ENCODE data around the gene SLCO2B1. TPM values are rescaled to one million over a fixed set of nuclear protein-coding genes. Genes with fewer than 3 reads are reported as not detected.

Gene SLCO2B1
- total RNA-seq, 4 donors from 2014 or later, result 6.1 to 9.7 (median 7.1) TPM

DNA sequence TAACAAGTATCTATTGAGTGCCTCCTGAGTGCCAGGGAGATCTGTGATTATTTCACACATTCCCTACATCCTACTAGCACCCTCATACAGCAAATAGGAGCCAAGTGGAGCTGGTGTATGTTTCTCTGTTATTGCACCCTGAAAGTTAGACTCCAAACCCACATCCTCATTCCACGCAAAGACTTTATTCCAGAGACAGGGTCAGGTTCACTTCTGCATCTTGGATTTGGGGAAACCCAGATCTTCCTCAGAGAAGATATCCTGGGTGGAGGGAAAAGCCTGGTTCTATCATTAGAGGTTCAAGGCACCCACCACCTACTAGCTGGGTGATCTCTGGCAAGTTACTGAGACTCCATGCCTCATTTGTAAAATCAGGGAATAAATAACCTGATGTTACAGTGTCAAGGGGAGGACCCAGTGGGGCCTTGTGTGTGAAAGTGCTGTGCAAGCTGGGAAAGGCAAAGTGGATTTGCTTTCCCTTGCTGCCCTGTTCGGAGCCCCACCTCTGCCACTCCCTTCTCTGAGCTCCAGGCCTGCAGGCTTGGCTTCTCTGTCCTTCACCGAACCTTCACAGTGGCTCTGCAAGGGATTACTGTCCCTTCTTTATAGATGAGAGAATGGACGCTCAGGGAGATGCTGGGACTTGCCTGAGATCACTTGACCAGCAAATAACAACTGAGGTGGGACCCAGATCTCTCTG is 991 bp upstream of the SLCO2B1 start:
- no peak for TF ChIP-seq POLR2AphosphoS5 (IDR thresholded peaks at IDR 0.05)
- no peak for TF ChIP-seq EP300 (IDR thresholded peaks at IDR 0.05)
- no peak for TF ChIP-seq POLR2A (IDR thresholded peaks at IDR 0.05)
- Histone ChIP-seq H3K9me3 (no peaks in the 10 kb centered on the region), H3K27me3 (no peaks in the 10 kb centered on the region), H3K4me3 (no peak overlapping the region), H3K27ac (no peak overlapping the region), H3K4me1 (peaks cover 40% of the 10 kb centered on the region), H3K36me3 (no peaks in the 10 kb centered on the region)
- no peak for DNase-seq (ENCODE audit: low spot score in 2 of 2)
- whole genome bisulfite sequencing, result 57% methylated on average over 4 of the region's 4 CpGs

DNA sequence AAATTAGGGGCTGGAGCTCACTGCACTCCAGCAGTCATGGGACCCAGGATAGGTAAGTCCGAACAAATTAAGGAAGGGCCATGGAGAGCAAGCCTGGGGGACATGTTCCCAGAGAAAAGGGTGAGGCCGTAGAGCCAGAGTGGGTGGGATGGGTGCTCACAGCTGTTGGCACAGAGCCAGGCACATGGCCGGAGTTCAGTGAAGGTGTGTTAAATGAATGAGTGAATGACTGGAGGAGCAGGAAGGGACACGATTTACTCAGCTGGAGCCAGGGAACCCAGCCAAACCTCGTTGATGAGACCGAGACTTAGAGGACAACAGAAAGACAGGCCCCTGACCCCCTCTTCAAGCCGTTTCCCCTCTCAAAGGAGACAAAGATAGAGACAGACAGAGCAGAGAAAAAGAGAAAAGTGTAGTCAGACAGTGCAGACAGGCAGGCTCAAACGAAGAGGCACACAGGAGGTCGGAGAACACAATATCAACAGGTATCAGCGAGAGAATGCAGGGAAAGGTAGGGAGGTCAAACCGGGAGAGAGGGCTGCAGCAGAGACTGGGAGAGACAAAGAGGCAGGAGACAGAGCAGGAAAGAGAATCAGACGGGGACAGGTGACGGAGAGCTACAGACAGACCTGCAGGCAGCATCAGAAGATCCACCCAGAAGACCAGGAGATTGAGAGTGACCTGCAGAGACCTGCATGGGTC is 590 bp downstream of the SLCO2B1 start:
- H3K27ac ChIP-seq, result no peak overlapping the region
- peak overlapping the region; percentile 26 for H3K4me3 ChIP-seq
- H3K27me3 ChIP-seq, result no peaks in the 10 kb centered on the region
- no peaks in the 10 kb centered on the region for H3K9me3 ChIP-seq
- 31% methylated on average over 13 of the region's 13 CpGs for WGBS
- peak in 1 of 2 donors; percentile 56 for DNase-seq (ENCODE audit: low spot score in 2 of 2)
- TF ChIP-seq, protein P1, sequence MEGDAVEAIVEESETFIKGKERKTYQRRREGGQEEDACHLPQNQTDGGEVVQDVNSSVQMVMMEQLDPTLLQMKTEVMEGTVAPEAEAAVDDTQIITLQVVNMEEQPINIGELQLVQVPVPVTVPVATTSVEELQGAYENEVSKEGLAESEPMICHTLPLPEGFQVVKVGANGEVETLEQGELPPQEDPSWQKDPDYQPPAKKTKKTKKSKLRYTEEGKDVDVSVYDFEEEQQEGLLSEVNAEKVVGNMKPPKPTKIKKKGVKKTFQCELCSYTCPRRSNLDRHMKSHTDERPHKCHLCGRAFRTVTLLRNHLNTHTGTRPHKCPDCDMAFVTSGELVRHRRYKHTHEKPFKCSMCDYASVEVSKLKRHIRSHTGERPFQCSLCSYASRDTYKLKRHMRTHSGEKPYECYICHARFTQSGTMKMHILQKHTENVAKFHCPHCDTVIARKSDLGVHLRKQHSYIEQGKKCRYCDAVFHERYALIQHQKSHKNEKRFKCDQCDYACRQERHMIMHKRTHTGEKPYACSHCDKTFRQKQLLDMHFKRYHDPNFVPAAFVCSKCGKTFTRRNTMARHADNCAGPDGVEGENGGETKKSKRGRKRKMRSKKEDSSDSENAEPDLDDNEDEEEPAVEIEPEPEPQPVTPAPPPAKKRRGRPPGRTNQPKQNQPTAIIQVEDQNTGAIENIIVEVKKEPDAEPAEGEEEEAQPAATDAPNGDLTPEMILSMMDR (IDR thresholded peaks at IDR 0.05), result no peak
- TF ChIP-seq POLR2AphosphoS5 (IDR thresholded peaks at IDR 0.05) (no peak), POLR2A (IDR thresholded peaks at IDR 0.05) (no peak), EP300 (IDR thresholded peaks at IDR 0.05) (no peak)
- H3K36me3 ChIP-seq, result no peaks in the 10 kb centered on the region
- peaks cover 43% of the 10 kb centered on the region for H3K4me1 ChIP-seq

DNA sequence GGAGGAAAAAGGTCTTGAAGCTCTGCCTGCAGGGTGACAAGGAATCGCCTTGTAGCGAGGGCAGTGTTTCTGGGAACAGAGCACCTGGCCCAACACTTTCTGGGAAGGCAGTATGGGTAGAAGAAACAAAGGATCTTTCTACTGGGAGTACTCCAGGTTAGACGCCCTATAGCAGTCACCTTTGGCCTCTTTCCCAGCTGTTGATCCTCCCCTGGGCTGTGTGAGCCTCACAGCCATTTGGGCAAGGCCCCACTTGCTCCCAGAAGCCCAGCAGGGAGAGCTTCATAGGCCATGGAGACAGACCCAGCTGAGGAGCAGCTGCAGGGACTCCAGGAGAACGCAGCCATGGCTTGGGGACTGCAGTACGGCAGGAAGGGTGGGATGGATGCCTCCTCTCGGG is 1.2 kb downstream of the SLCO2B1 start:
- peaks cover 38% of the 10 kb centered on the region for H3K4me1 ChIP-seq
- peak in 1 of 2 donors; percentile 46 for DNase-seq (ENCODE audit: low spot score in 2 of 2)
- H3K27ac ChIP-seq, result no peak overlapping the region
- H3K4me3 ChIP-seq, result peak overlapping the region; percentile 26
- H3K27me3 ChIP-seq, result no peaks in the 10 kb centered on the region
- WGBS, result 33% methylated on average over 6 of the region's 6 CpGs
- TF ChIP-seq EP300 (IDR thresholded peaks at IDR 0.05) (no peak), POLR2AphosphoS5 (IDR thresholded peaks at IDR 0.05) (no peak), POLR2A (IDR thresholded peaks at IDR 0.05) (no peak)
- TF ChIP-seq, protein P1 (IDR thresholded peaks at IDR 0.05), result no peak
- no peaks in the 10 kb centered on the region for H3K36me3 ChIP-seq
- H3K9me3 ChIP-seq, result no peaks in the 10 kb centered on the region

DNA sequence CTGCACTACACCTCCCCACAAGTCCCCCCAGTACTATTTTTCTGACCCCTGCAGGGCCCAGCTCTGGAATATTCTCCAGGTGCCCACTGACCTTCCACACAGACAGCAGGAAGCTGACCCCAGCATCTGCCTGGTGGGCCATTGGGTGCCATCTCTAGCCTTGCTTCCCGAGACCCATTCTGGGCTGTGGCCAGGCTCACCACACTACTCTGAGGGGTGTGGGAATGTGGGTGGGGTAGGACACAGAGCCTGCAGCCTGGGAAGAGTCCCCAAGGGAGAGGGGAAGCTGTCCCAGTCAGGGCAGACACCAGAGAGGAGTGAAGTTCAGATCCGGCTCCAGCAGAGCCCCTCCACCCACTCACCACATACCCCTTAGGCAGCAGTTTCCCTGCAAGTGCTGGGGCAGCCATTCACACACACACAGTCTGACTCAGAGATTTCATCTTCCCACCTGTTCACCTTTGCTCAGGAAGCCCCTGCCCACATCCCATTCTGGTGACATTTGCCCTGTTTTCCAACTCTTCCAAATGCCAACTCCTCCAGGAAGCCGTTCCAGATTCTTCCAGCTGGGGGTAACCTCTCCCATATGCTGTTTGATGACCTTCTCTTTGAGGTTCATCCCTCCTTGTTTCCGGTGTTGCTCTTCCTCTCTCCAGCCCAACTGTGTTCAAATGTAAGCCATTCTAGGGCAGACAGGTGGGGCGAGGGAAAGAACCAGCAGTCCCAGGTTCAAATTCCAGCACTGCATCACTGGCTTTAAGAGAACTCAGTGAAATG is 1.9 kb downstream of the SLCO2B1 start:
- Histone ChIP-seq H3K4me3 (peak overlapping the region; percentile 26), H3K4me1 (peaks cover 31% of the 10 kb centered on the region), H3K27me3 (no peaks in the 10 kb centered on the region), H3K36me3 (no peaks in the 10 kb centered on the region), H3K9me3 (no peaks in the 10 kb centered on the region), H3K27ac (no peak overlapping the region)
- 62% methylated on average over 3 of the region's 5 CpGs for WGBS
- DNase-seq (ENCODE audit: low spot score in 2 of 2), result peak in 1 of 2 donors; percentile 59
- TF ChIP-seq, protein P1 (IDR thresholded peaks at IDR 0.05), result no peak
- TF ChIP-seq POLR2A (IDR thresholded peaks at IDR 0.05) (no peak), POLR2AphosphoS5 (IDR thresholded peaks at IDR 0.05) (no peak), EP300 (IDR thresholded peaks at IDR 0.05) (no peak)

DNA sequence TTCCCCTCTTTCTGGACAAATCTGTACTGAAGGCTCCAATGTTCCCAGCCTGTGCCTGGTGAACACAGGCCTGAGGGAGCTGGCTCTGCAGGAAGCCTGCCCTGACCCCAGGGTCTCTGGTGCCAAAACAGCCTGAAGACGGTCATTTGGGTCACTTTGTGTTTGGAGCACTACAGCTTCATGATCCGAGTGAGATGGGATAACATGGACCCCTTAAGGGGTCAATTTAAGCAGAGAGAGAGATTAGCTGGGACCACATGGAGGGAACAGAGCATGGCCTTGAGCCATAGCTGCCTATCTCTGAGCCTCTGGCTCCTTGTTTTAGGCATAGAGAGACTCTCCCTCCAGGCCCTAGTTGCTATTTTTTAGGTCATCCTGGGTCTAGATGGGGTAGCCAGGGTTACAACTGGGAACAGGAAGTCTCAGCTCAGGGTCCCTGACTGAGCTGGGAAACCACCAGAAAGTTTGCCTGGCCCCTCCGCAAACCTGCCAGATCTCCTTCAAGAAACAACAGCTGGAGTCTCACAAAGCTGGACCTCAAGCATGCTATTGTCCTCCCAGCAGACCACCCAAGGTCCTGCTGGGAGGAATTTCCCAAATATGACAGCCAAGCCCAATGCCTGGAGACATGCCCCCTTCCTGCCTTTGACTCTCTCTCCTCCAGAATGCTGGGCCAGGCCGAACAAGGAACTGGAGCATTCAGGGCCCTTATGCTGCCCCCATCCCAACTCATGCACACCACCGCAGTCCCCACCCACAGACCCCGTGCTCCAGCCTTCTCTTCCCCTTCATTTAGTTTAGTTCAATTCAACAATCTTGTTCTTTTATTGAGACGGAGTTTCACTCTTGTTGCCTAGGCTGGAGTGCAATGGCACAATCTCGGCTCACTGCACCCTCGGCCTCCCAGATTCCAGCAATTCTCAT is 4.0 kb downstream of the SLCO2B1 start:
- H3K4me3 ChIP-seq, result peak overlapping the region; percentile 26
- H3K9me3 ChIP-seq, result no peaks in the 10 kb centered on the region
- H3K4me1 ChIP-seq, result peaks cover 28% of the 10 kb centered on the region
- no peak for DNase-seq (ENCODE audit: low spot score in 2 of 2)
- no peak overlapping the region for H3K27ac ChIP-seq
- TF ChIP-seq, protein P1 (IDR thresholded peaks at IDR 0.05), result no peak
- no peak for TF ChIP-seq POLR2AphosphoS5 (IDR thresholded peaks at IDR 0.05)
- TF ChIP-seq POLR2A (IDR thresholded peaks at IDR 0.05), result no peak
- no peak for TF ChIP-seq EP300 (IDR thresholded peaks at IDR 0.05)
- no peaks in the 10 kb centered on the region for H3K36me3 ChIP-seq
- H3K27me3 ChIP-seq, result no peaks in the 10 kb centered on the region
- WGBS, result 74% methylated on average over 9 of the region's 9 CpGs

All from suprapubic skin (tissue), 4 donors.